ENCODE data around the gene PLXNA4.
A peak's percentile ranks its signal among the peaks of the same experiment; 100 is the strongest.

PLXNA4 gene

GRCh38 chr7:132430861-132431822 is 145.1 kb downstream of the PLXNA4 start:
- DNase-seq: peak; percentile 35 to 47

DNA sequence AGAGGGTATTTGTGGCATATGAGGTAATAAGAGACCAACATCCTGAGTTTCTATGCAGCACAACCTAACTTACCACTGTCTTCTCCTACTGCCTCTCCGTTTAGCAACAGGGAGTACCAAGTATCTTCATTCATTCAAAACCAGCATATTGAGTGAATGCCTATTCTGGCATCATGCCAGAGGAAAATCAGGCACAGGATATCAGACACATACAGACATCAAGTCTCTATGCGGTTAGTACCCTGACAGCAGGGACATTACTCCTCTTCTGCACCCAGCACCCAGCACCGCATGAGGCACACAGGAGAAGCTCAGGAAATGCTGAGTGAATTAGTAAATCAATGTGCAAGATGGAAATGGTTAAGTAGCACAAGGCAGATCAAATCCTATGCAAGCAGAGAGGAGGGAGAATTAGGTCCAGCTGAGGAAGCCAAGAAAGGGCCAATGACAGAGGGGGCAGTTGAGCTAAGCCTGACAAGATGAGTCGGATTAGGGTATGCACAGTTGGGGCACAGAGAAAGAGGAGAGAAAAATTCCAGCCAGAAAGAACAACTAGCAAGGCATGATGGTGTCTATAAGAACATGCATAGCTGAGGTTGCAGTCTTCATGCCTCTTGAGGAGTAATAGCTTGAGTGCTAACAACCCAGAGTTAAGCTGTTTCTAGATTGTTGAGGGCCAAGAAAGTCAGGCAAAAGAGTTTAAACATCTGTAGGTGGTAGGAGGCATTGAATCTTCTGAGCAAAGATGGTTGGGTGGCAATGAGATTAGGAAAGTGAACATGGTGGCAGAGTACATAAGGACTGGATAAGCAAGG is 146.0 kb downstream of the PLXNA4 start:
- DNase-seq: no peak

DNA sequence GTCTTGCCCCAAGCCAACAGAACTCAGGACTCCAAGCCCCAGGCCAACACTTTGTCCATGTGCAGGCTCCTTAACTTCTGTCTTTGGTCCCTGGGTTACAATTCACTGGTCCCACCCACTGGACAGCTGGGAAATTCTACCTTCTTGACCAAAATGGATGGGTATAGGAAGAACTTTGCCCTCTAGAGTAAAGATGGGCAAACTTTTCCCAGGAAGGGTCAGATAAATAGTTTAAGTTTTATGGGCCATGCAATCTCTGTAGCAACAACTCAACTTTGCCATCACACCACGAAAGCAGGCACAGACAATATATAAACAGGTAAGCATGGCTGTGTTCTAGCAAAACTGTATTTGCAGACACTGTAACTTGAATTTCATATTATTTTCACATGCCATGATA is 147.1 kb downstream of the PLXNA4 start:
- no peak for DNase-seq

DNA sequence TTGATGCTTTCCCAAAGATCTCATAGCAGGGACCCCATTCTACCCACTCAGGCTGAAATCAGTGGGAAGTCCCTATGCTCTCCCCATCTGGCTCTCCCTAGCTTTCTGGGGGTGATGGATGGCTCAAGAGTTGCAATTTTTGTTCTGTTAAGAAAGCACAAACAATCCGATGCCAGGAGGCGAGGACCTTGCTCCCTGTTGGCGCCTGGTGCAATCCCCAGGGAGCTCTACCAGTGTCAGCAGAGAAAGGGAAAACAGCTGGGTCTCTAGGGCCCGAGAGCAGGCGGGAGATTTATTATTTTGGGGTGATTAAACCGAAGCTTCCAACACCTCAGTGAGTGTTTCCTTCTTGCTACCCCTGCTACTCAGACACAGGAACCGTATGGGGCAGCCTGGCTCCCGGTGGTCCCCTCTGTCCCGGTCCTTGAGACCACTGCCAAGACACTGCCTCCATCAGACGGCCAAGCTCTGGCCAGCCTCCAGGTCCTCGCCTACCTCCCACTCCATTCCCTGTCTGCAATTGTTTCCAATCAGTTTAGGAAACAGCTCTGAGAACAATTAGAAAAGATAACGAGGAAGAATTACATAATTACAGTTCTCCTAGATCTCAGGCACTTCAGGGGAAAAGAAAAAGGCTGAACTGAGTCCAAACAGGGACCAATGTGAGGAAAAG is 147.9 kb downstream of the PLXNA4 start:
- DNase-seq: no peak

GRCh38 chr7:132425942-132426341 is 150.3 kb downstream of the PLXNA4 start:
- DNase-seq: no peak

DNA sequence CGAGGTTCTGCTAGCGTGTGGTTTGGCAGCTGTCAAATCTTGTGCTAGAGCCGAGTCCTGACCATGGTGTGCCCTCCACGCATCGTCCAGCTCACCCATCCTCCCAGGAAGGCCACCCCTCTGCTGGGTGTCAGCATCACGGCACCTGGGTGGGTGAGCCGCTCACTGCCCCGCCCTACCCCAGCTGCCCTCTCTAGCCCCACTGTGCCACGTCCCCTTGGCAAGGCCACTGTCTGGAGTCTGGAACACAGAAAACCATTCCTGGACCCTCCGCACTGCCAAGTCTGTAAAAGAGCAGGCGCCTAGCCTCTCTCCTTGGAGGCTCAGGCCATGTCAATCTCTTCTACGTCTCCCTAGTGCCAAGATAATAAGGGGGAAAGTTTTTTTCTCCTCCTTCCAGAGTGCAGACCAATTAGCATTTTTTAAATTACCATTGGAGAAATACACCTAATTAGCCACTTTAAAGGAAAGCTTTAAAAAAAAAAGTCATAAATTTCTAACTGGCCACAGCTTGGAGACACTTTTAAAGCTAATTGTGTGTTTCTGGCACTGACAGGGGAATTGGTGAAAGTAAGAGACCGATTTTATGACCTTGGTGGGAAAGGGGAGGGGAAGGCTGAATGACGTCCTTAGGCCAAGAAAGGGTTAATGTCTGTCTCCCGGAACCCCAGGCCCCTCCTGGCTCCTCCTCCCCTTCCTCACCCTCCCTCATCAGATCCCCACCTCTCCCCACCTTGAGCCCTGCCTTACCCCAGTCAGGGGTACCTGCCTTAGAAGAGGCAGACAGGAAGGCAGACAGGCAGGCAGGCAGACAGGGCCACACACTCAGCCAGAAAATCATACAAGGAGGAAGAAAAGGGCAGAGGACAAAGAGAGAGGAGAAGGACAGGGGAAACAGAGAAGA is 151.2 kb downstream of the PLXNA4 start:
- DNase-seq: no peak

DNA sequence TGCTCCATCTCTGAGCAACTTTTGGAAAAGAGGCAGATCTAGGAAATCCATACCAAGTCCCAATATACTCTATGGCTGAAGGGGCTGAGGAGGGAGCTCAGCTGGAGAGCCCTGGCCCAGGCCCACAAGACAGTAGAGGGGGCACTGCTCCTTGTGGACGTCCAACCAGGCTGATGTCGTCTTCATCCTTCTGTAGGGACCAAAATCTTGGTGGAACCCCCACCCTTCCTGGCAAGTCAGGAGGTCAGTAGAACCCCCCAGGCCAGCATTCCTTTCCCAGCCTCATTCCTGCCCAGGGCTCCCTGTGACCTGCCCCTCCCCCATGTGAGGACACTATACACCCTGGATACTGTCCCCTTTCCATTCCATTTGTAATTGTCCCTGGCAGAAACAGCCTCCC is 152.0 kb downstream of the PLXNA4 start:
- no peak for DNase-seq

GRCh38 chr7:132423594-132424200 is 152.6 kb downstream of the PLXNA4 start:
- DNase-seq: no peak

GRCh38 chr7:132422502-132423111 is 153.7 kb downstream of the PLXNA4 start:
- DNase-seq: no peak

DNA sequence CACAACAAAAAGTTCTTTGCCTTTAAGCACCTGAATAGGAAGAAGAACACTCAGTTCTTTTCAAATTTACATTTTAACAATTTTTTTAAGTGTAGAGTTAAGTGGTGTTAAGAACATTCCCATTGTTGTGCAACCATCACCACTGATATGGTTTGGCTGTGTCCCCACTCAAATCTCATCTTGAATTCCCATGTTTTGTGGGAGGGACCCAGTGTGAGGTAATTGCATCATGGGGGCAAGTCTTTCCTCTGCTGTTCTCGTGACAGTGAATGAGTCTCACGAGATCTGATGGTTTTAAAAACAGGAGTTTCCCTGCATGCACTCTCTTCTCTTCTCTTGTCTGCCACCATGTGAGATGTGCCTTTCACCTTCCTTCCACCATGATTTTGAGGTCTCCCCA is 155.7 kb downstream of the PLXNA4 start:
- no peak for DNase-seq

GRCh38 chr7:132419542-132419941 is 156.7 kb downstream of the PLXNA4 start:
- DNase-seq: no peak

DNA sequence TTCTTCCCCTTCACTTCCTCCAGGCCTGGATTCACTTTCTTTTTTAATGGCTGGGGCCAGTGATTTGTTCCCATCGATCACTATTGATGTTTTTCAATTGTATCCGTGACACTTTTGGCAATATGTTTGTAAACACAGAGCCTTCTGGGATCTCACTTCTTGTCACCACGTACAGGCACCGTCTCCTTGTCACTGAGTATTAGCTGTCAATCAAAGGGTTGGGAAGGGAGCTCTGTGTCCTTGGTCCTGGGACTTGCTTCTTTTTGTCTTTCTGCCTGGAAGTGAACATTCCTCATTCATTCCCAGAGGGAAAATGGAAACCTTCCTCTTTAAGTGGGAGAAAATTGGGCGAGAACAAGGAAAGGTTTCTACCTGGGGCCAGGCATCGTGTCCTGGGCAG is 157.4 kb downstream of the PLXNA4 start:
- DNase-seq: no peak

- no peak for DNase-seq
Measured at GRCh38 chr7:132417103-132417906, 159.0 kb downstream of the PLXNA4 start.

GRCh38 chr7:132416395-132416794 is 159.9 kb downstream of the PLXNA4 start:
- no peak for DNase-seq

DNA sequence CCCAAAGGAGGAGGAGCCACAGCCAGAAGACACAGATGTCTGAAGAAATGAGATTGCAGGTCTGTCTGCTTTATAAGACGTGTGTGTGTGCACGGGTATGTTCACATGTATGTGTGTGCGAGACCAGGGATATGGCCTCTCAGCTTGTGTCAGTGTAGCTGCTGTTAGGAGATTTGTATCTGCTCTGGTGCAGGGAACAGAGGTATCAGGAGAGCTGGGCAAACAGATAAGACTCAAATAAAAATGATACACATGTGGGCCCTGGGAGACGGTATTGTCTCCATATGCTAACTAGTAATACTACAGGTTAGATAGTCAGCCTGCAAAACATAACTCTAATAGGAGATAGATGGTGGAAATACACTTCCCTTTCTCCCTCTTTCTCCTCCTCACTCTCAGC is 161.0 kb downstream of the PLXNA4 start:
- DNase-seq: no peak

DNA sequence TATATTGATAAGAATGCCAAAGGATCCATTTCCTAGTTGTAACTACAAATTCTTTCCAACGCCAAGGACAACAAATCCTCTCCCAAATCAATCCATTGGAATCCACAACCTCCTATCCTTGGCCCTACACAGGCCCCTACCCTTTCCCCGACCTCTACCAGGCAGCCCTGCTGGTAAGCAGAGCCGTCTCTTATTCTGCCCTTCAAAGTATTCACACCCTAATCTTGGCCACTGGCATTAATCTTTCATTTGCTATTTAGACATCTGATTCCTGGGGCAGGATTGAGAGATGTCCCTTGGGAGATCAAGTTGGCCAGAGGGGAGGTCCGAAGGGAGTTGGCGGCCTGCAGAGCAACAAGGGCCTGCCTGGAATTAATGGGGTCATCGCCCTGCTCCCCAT is 161.4 kb downstream of the PLXNA4 start:
- DNase-seq: no peak

DNA sequence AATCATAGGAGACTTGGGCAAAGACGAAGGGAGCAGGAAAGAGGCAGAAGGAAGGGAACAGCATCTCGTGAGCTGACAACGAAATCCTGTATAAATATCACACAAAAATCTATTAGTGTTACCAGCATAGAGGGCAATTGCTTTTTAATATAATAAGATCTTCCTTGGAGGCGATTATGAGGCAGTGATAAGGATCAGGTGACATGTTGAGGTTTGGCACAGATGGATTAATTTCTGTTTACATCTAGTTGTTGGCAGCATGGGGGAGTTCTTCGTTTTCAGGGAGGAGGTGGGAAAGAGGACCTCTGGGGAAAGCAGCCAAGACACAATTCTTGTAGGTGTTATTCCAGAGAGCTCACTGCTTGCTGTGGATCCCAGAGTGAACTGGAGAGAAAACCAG is 163.8 kb downstream of the PLXNA4 start:
- no peak for DNase-seq

GRCh38 chr7:132410861-132411541 is 165.3 kb downstream of the PLXNA4 start:
- DNase-seq: no peak

DNA sequence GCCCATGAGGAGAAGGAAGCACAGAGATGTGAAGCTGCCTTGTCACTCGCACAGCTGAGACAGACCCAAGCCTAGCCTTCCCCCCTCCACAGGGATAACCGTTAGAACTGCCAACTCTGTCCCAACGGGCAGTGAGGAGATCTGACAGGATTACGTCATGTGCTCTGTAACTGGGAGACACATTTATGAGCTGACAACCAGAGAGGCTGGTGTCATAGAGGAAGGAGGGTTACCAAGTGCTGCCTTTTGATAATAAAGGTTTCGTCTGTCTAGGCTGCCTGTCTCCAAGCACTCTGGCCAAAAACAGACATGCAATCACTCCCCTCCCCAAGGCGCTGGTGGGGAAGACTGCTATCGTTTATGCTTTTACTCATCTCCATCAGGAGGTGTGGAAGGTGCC is 165.9 kb downstream of the PLXNA4 start:
- no peak for DNase-seq

DNA sequence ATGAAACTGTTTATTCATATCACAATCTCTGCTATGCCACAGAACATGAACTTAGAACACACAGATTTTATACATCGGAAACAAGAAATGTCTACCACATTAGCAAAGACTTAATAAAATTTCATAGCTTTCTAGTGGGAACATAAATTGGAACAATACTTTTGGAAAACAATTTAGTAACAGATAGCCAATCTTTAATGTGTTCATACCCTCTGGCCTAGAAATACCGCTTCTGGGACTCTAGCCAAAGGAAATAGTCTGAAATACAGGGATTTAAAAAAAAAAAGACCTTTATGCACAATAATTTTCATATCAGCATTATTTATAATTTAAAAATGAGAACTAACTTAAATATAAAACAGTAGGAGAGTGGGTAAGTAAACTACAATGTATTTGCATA is 168.5 kb downstream of the PLXNA4 start:
- no peak for DNase-seq
